ENCODE data around the gene ACSF2.

- TF ChIP-seq GABPA (IDR thresholded peaks at IDR 0.05; ENCODE audit: low read depth, low read length) (no peak), GABPA (CRISPR knock-in tag; IDR thresholded peaks at IDR 0.05; ENCODE audit: low read depth) (no peak), MTA3 (CRISPR knock-in tag; IDR thresholded peaks at IDR 0.05) (no peak), ZFX (CRISPR knock-in tag; IDR thresholded peaks at IDR 0.05; ENCODE audit: low read depth) (no peak), GRHL1 (CRISPR knock-in tag; conservative IDR thresholded peaks at IDR 0.05) (no peak), SMC3 (IDR thresholded peaks at IDR 0.05; ENCODE audit: low read length) (no peak), CBX5 (CRISPR knock-in tag; IDR thresholded peaks at IDR 0.05; ENCODE audit: borderline replicate concordance) (no peak), LCORL (IDR thresholded peaks at IDR 0.05) (no peak), LCORL (CRISPR knock-in tag; IDR thresholded peaks at IDR 0.05) (no peak), ZNF274 (CRISPR knock-in tag; IDR thresholded peaks at IDR 0.05) (no peak), TAF15 (IDR thresholded peaks at IDR 0.05; ENCODE audit: low read depth, low read length, poor library complexity, severe bottlenecking) (no peak)
- TF ChIP-seq, protein P1, sequence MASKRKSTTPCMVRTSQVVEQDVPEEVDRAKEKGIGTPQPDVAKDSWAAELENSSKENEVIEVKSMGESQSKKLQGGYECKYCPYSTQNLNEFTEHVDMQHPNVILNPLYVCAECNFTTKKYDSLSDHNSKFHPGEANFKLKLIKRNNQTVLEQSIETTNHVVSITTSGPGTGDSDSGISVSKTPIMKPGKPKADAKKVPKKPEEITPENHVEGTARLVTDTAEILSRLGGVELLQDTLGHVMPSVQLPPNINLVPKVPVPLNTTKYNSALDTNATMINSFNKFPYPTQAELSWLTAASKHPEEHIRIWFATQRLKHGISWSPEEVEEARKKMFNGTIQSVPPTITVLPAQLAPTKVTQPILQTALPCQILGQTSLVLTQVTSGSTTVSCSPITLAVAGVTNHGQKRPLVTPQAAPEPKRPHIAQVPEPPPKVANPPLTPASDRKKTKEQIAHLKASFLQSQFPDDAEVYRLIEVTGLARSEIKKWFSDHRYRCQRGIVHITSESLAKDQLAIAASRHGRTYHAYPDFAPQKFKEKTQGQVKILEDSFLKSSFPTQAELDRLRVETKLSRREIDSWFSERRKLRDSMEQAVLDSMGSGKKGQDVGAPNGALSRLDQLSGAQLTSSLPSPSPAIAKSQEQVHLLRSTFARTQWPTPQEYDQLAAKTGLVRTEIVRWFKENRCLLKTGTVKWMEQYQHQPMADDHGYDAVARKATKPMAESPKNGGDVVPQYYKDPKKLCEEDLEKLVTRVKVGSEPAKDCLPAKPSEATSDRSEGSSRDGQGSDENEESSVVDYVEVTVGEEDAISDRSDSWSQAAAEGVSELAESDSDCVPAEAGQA (IDR thresholded peaks at IDR 0.05; ENCODE audit: low read depth), result no peak
- TF ChIP-seq, protein P1 (CRISPR knock-in tag; IDR thresholded peaks at IDR 0.05; ENCODE audit: borderline replicate concordance), result no peak
These were observed 43.2 kb downstream of the ACSF2 start for GRCh38 chr17:50469208-50469605.

All from HepG2 (cell line).